Stomach (tissue), 9 donors: ENCODE results near the gene CIZ1. TPM values are rescaled to one million over a fixed set of nuclear protein-coding genes. Genes with fewer than 3 reads are reported as not detected.
A peak's percentile ranks its signal among the peaks of the same experiment; 100 is the strongest.

Experiments
- DNase-seq, 2 donors: peaks; one replicate each; pipeline versions ENCODE4 v3.0.0 to v3.0.0-alpha.2; 2013 to 2019
- H3K27ac ChIP-seq, 5 donors: fragments of 200-600 bp in 4 of 5; sonication (generic) in 4 of 5; one replicate each; pipeline ENCODE4 v1.5.1; 2013 to 2019; ENCODE audit warnings: mild to moderate bottlenecking in 1 of 5, moderate library complexity in 1 of 5
- H3K27me3 ChIP-seq, 3 donors: fragments of 200-600 bp; sonication (generic); one replicate each; pipeline ENCODE4 v1.5.1; 2017 to 2019; ENCODE audit warnings: mixed run types in 1 of 3
- H3K36me3 ChIP-seq, 4 donors: fragments of 200-600 bp; sonication (generic); 1 replicate in 3 of 4; 2 replicates in 1 of 4; pipeline ENCODE4 v1.5.1; 2016 to 2019
- H3K4me1 ChIP-seq, 4 donors: fragments of 200-600 bp; sonication (generic); one replicate each; pipeline ENCODE4 v1.5.1; 2016 to 2019
- H3K4me3 ChIP-seq, 4 donors: fragments of 200-600 bp; sonication (generic) in 3 of 4; one replicate each; pipeline ENCODE4 v1.5.1; 2016 to 2019; ENCODE audit warnings: mild to moderate bottlenecking in 1 of 4
- H3K9me3 ChIP-seq, 4 donors: fragments of 200-600 bp; sonication (generic); one replicate each; pipeline ENCODE4 v1.5.1; 2016 to 2019
- EP300 ChIP-seq: sonication (generic); formaldehyde crosslinking; IDR thresholded peaks from one replicate; pipeline ENCODE4 v1.6.1; 2017; ENCODE audit warnings: antibody characterized with exemption
- POLR2A ChIP-seq, 4 donors: fragments of 450-650 bp; IDR thresholded peaks; one replicate each; pipeline ENCODE4 v1.6.1; 2016; ENCODE audit warnings: antibody characterized with exemption in 4 of 4, control low read depth in 2 of 4, mild to moderate bottlenecking in 1 of 4, moderate library complexity in 1 of 4
- POLR2AphosphoS5 ChIP-seq, 3 donors: sonication (generic); formaldehyde crosslinking; IDR thresholded peaks; one replicate each; pipeline ENCODE4 v1.6.1; 2016; ENCODE audit warnings: antibody characterized with exemption in 3 of 3
- WGBS, 5 donors: extraction: QIAGEN DNeasy Blood & Tissue Kit in 3 of 5; methylation state at CpG; one replicate each; pipeline versions ENCODE4 v1.1.5 to v1.1.7; 2013 to 2018; 5-methylcytosine and 5-hydroxymethylcytosine counted together
- intact Hi-C: fragments of 100-400 bp; cut with DNase I; formaldehyde crosslinking; loops from one replicate; pipeline ENCODE4 v1.15.1; 2023; ENCODE audit warnings: low total_unique reads
- polyA plus RNA-seq, 3 donors: library from polyadenylated mRNA; stranded (reverse); fragments of 200-250 nt; gene quantifications; one replicate each; pipeline ENCODE4 v1.2.3, GENCODE V29; 2013
- total RNA-seq, 5 donors: library from RNA; depleted of rRNA; stranded (reverse); fragments of >200 nt; gene quantifications; one replicate each; pipeline versions ENCODE4 v1.1.0 to v1.2.3, GENCODE V29; 2014 to 2016
- TF ChIP-seq, protein P1 (sequence below), 7 experiments: fragments of 450-650 bp in 4 of 7; fragments of 200-600 bp in 3 of 7; sonication (generic) in 3 of 7; IDR thresholded peaks; one replicate each; pipeline ENCODE4 v1.5.1; 2016 to 2019; ENCODE audit warnings: antibody characterized with exemption in 7 of 7, control low read depth in 2 of 7, mild to moderate bottlenecking in 1 of 7
- donor health status: healthy with polysubstance abuse.
- donor health status: Bipolar disorder and iron deficiency.
- donor health status: healthy.

The CIZ1 gene
- total and polyA plus RNA-seq, 8 donors, result 15.2 to 217 (median 55.6) TPM

DNA sequence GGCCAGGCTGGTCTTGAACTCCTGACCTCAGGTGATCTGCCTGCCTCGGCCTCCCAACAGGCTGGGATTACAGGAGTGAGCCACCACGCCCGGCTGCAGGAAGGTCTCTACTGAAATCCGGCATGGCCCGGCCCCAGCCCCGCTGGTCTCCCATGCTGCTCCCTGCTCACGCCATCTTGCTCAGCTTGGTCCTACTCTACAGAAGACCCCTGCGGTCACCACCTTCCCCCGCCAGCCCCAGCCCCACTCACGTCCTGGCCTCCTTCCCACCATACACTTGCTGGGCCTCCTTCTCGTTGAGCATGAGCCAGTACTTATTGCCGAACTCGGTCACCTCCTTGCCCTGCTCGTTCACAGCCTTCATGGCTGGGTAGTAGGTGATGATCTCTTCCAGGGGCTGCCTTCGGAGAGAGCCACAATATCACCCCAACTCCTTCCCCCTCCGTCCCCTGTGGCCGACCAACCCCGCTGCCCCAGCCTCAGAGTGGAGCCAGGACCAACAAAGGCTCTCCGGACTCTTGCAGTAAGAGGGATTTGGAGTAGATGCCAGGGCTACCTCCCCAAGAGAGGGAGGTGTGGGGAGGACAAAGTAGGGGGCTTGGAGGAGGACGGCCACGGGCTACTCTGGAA is 67.8 kb downstream of the CIZ1 start:
- Histone ChIP-seq H3K27me3 (no peaks in the 10 kb centered on the region), H3K4me1 (peaks cover 22 to 28% (median 24%) of the 10 kb centered on the region in 4 donors), H3K36me3 (peaks cover 36 to 56% (median 53%) of the 10 kb centered on the region in 4 donors), H3K27ac (no peak overlapping the region), H3K9me3 (no peaks in the 10 kb centered on the region), H3K4me3 (no peak overlapping the region)
- TF ChIP-seq POLR2A (IDR thresholded peaks at IDR 0.05), result no peak
- TF ChIP-seq POLR2AphosphoS5 (IDR thresholded peaks at IDR 0.05), result no peak
- TF ChIP-seq, protein P1, sequence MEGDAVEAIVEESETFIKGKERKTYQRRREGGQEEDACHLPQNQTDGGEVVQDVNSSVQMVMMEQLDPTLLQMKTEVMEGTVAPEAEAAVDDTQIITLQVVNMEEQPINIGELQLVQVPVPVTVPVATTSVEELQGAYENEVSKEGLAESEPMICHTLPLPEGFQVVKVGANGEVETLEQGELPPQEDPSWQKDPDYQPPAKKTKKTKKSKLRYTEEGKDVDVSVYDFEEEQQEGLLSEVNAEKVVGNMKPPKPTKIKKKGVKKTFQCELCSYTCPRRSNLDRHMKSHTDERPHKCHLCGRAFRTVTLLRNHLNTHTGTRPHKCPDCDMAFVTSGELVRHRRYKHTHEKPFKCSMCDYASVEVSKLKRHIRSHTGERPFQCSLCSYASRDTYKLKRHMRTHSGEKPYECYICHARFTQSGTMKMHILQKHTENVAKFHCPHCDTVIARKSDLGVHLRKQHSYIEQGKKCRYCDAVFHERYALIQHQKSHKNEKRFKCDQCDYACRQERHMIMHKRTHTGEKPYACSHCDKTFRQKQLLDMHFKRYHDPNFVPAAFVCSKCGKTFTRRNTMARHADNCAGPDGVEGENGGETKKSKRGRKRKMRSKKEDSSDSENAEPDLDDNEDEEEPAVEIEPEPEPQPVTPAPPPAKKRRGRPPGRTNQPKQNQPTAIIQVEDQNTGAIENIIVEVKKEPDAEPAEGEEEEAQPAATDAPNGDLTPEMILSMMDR (IDR thresholded peaks at IDR 0.05), result no peak
- TF ChIP-seq EP300, result no peak
- WGBS, 5 donors, result 90 to 94% (median 92%) methylated on average over 16 to 21 of the region's 21 CpGs
- DNase-seq, result peak in 1 of 2 donors; percentile 11
- intact Hi-C loops, result no loop called here

DNA sequence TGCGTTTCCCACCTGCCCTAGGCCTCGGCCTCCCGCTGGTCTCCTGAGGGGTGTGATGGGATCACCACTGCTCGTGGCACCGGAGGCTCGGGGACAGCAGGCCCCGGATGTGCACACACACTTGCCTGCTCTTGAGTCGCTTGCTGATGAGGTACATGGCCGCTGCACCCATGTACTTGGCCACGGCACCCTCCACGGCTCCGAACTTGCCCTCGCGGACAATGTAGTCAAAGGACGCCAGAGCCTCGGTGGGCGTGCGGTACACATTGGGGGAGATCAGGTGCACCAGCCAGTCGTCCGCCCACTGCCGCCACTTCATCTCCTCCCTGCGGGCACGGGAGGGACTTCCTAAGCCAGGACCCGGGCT is 68.6 kb downstream of the CIZ1 start:
- H3K36me3 ChIP-seq, result peaks cover 36 to 56% (median 53%) of the 10 kb centered on the region in 4 donors
- H3K27ac ChIP-seq, result no peak overlapping the region
- H3K4me3 ChIP-seq, result no peak overlapping the region
- WGBS, 5 donors, result 95 to 98% (median 96%) methylated on average over 7 to 24 of the region's 24 CpGs
- H3K9me3 ChIP-seq, result no peaks in the 10 kb centered on the region
- peaks cover 20 to 33% (median 30%) of the 10 kb centered on the region in 4 donors for H3K4me1 ChIP-seq
- intact Hi-C loops, result no loop called here
- H3K27me3 ChIP-seq, result no peaks in the 10 kb centered on the region
- TF ChIP-seq EP300 (no peak), POLR2A (IDR thresholded peaks at IDR 0.05) (no peak), POLR2AphosphoS5 (IDR thresholded peaks at IDR 0.05) (no peak)
- TF ChIP-seq, protein P1 (IDR thresholded peaks at IDR 0.05), result no peak
- DNase-seq, result peak in 1 of 2 donors; percentile 23

DNA sequence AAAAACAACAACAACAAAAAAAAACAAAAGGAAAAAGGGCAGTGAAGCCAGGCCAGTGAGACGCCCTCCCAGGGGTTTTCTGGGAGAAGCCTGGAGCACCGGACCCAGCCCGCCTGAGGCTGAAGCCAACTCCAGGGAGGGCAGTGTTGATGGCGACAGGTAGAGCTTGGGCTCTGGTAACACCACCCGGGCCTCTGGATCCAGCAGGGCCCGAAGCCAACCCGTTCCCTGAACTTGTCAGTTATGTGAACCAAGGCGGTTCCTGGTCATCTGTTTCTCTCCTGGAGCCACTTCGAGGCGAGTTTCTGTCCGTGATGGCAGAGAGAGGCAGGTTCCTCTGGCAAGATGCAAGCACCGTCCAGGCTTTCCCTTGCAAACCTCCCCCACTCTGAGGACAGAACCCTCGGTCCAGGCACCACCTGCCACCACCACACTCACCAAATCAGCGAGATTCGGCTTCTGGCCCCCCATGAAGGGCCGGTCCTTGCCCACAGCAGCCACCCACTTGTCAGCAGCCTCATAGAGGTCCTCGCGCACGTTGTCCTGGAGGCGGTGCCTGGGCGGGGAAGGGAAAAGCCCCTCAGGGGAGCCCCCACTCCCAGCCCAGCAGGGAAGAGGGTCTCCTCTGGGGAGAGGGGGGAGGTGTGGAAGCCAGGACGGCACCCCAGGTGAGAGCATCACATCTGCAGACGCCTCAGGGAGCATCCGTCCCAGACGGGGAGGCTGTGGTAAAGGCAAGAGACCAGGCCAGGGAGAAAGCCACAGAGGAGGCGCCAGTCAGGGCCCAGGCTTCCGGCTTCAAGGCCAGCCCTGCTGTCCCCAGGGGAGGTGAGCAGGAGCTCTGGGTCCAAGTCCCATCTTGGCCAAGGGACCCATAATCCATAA is 69.2 kb downstream of the CIZ1 start:
- peak in 1 of 2 donors; percentile 22 for DNase-seq
- H3K4me3 ChIP-seq, result no peak overlapping the region
- peaks cover 20 to 40% (median 36%) of the 10 kb centered on the region in 4 donors for H3K4me1 ChIP-seq
- no peaks in the 10 kb centered on the region for H3K9me3 ChIP-seq
- TF ChIP-seq, protein P1 (IDR thresholded peaks at IDR 0.05), result no peak
- TF ChIP-seq EP300, result no peak
- no peak for TF ChIP-seq POLR2A (IDR thresholded peaks at IDR 0.05)
- TF ChIP-seq POLR2AphosphoS5 (IDR thresholded peaks at IDR 0.05), result no peak
- WGBS, 5 donors, result 86 to 93% (median 89%) methylated on average over 17 to 27 of the region's 27 CpGs
- intact Hi-C loops, result no loop called here
- no peaks in the 10 kb centered on the region for H3K27me3 ChIP-seq
- peaks cover 36 to 56% (median 53%) of the 10 kb centered on the region in 4 donors for H3K36me3 ChIP-seq
- H3K27ac ChIP-seq, result no peak overlapping the region

DNA sequence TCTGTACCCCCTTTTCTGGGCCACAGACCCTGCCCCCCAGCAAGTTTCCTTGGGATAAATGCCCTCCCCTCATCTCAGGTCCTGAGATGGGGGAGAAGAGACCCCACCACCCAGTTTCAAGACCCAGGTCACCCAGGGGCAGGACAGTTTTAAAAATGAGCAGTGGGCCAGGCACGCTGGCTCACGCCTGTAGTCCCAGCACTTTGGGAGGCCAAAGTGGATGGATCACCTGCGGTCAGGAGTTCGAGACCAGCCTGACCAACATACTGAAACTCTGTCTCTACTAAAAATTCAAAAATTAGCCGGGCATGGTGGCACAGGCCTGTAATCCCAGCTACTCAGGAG is 69.9 kb downstream of the CIZ1 start:
- DNase-seq, result no peak
- 89 to 97% (median 93%) methylated on average over 3 to 5 of the region's 5 CpGs for WGBS, 5 donors

More for the DNA sequence above, 69.9 kb downstream of the CIZ1 start:
- Histone ChIP-seq H3K36me3 (peaks cover 36 to 56% (median 53%) of the 10 kb centered on the region in 4 donors), H3K27ac (no peak overlapping the region), H3K27me3 (no peaks in the 10 kb centered on the region), H3K9me3 (no peaks in the 10 kb centered on the region), H3K4me1 (peaks cover 14 to 40% (median 37%) of the 10 kb centered on the region in 4 donors), H3K4me3 (no peak overlapping the region)
- no peak for TF ChIP-seq POLR2A (IDR thresholded peaks at IDR 0.05)
- TF ChIP-seq POLR2AphosphoS5 (IDR thresholded peaks at IDR 0.05), result no peak
- no peak for TF ChIP-seq EP300
- TF ChIP-seq, protein P1 (IDR thresholded peaks at IDR 0.05), result no peak
- intact Hi-C loops, result no loop called here
